ENCODE results near the gene SPATA6L. TPM values are rescaled to one million over a fixed set of nuclear protein-coding genes. Genes with fewer than 3 reads are reported as not detected.

SPATA6L gene
- total RNA-seq = under 1 TPM; under 0.01 to 0.34 TPM

GRCh38 chr9:4666042-4666699 lies at the start of gene SPATA6L:
Gene SPATA6L (minus strand): TSS chr9:4666480. CDS start chr9:4666250, 230 bp downstream.

GRCh38 chr9:4679268-4680172 lies 13.2 kb upstream of the SPATA6L start, which contains the start of gene CDC37L1:
Gene CDC37L1 (plus strand): TSS chr9:4679569. CDS start chr9:4679768, 199 bp downstream.

DNA sequence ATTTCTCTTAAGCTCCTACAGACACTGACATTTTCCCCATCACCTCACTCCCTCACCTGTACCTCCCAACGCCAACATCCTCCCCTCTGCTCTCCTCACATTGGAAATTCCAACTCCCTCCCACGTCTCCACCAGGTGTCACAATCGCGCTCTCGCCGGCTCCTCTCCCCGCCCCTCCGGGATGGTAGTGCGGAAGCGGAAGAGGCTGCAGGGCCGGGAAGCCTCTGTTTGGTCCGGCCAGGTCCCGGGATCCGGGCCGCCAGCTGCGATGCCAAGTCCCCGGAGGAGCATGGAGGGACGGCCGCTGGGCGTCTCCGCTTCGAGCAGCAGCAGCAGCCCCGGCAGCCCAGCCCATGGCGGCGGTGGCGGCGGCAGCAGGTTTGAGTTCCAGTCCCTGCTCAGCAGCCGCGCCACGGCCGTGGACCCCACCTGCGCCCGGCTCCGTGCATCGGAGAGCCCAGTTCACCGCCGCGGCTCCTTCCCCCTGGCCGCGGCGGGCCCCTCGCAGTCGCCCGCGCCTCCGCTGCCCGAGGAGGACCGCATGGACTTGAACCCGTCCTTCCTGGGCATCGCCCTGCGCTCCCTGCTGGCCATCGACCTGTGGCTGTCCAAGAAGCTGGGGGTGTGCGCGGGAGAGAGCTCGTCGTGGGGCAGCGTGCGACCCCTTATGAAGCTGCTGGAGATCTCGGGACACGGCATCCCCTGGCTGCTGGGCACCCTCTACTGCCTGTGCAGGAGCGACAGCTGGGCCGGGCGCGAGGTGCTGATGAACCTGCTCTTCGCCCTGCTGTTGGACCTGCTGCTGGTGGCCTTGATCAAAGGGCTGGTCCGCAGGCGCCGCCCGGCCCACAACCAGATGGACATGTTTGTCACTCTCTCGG lies 3.9 kb downstream of the SPATA6L start, which contains the start of gene PLPP6:
TSS of gene PLPP6 (plus strand) at position 187 of the 881 bp plus-strand sequence. CDS start at position 269, 82 bp downstream.

Other genes starting within 250 kb of the SPATA6L start
- gene SLC1A1, start 176.0 kb downstream of the SPATA6L start, total RNA-seq = 1 to 10 TPM; 1.7 TPM
- gene PLPP6, start 4.2 kb downstream of the SPATA6L start, total RNA-seq = 1 to 10 TPM; 6.3 to 9.3 TPM
- gene CDC37L1, start 13.1 kb upstream of the SPATA6L start, total RNA-seq = 10 to 100 TPM; 11.7 to 12.7 TPM
- gene AK3, start 74.7 kb upstream of the SPATA6L start, total RNA-seq = 10 to 100 TPM; 24.3 to 41.3 TPM
- gene RCL1, start 126.5 kb upstream of the SPATA6L start, total RNA-seq = 10 to 100 TPM in 1 of 2 donors, 1 to 10 TPM in 1; 8.3 to 11.7 TPM